Esophagus muscularis mucosa (tissue), 3 donors: ENCODE data around the gene GPS1.

Experiments used
- POLR2A ChIP-seq: fragments of 450-650 bp; IDR thresholded peaks from one replicate; pipeline ENCODE4 v1.6.1; 2017; ENCODE audit warnings: antibody characterized with exemption, moderate library complexity, mild to moderate bottlenecking, low read depth
- POLR2AphosphoS5 ChIP-seq, 2 donors: sonication (generic); formaldehyde crosslinking; IDR thresholded peaks; one replicate each; pipeline ENCODE4 v1.6.1; 2017; ENCODE audit warnings: antibody characterized with exemption in 2 of 2
- TF ChIP-seq, protein P1 (sequence below), 3 experiments: fragments of 200-600 bp in 2 of 3; fragments of 450-650 bp in 1 of 3; sonication (generic) in 2 of 3; IDR thresholded peaks; one replicate each; pipeline ENCODE4 v1.5.1; 2017 to 2019; ENCODE audit warnings: antibody characterized with exemption in 3 of 3, mild to moderate bottlenecking in 2 of 3, moderate library complexity in 1 of 3

DNA sequence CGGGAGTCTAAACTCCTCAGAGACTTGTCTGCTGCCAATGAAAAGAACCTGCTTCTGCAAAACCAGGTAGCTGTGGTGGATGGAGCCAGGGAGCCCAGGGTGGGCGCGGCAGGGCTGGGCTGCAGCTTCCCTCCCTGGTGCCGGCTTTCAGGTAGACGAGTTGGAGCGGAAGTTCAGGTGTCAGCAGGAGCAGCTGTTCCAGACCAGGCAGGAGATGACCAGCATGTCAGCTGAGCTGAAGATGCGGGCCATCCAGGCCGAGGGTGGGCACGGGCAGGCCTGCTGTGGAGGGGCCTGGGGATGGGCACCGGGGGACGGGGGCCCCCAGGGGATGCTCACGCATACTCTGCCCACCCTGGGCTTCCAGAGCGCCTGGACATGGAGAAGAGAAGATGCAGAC, 23.5 kb upstream of the GPS1 start:
- TF ChIP-seq POLR2A: no peak
- TF ChIP-seq, protein P1, sequence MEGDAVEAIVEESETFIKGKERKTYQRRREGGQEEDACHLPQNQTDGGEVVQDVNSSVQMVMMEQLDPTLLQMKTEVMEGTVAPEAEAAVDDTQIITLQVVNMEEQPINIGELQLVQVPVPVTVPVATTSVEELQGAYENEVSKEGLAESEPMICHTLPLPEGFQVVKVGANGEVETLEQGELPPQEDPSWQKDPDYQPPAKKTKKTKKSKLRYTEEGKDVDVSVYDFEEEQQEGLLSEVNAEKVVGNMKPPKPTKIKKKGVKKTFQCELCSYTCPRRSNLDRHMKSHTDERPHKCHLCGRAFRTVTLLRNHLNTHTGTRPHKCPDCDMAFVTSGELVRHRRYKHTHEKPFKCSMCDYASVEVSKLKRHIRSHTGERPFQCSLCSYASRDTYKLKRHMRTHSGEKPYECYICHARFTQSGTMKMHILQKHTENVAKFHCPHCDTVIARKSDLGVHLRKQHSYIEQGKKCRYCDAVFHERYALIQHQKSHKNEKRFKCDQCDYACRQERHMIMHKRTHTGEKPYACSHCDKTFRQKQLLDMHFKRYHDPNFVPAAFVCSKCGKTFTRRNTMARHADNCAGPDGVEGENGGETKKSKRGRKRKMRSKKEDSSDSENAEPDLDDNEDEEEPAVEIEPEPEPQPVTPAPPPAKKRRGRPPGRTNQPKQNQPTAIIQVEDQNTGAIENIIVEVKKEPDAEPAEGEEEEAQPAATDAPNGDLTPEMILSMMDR (IDR thresholded peaks at IDR 0.05): no peak
- TF ChIP-seq POLR2AphosphoS5 (IDR thresholded peaks at IDR 0.05): no peak
